ENCODE data around the gene CDC14C. TPM values are rescaled to one million over a fixed set of nuclear protein-coding genes. Genes with fewer than 3 reads are reported as not detected.

Gene CDC14C
- total RNA-seq: 0.13 TPM in 1 of 2 replicates, not detected in the other

GRCh38 chr7:48924433-48924832, at the start of gene CDC14C:
Gene CDC14C, plus strand, starts transcription at chr7:48924547. Its CDS starts 126 bp downstream, at chr7:48924673.

Data from mesangial cell (primary cell).